GM12878 (cell line): ENCODE data around the gene CCDC134. TPM values are rescaled to one million over a fixed set of nuclear protein-coding genes. Genes with fewer than 3 reads are reported as not detected.

Experiments used
- ATAC-seq: fragments of 200-7000 bp; cut with Tn5 transposase; 3 replicates; pipeline ENCODE4 v1.9.1; 2020; ENCODE audit warnings: mild to moderate bottlenecking, moderate library complexity
- BruUV-seq: library from RNA; stranded (reverse); fragments of 400-500 nt; replicated peaks from 2 replicates; lab custom pipeline; 2021; lab: Mats Ljungman, UMichigan
- CTCF ChIA-PET: fragments of 300-600 bp; sonication (Branson Sonifier 250); formaldehyde crosslinking; extraction: SDS; loops from one replicate; lab custom pipeline; 2021; ENCODE audit warnings: inconsistent platforms; lab: Yijun Ruan, JAX
- POLR2A ChIA-PET: fragments of 350-600 bp; formaldehyde crosslinking; extraction: SDS; loops from one replicate; lab custom pipeline; 2021; ENCODE audit warnings: inconsistent platforms; lab: Charles Lee
- RAD21 ChIA-PET: fragments of 300-600 bp; sonication (Branson Sonifier 250); formaldehyde crosslinking; loops from one replicate; lab custom pipeline; 2023; ENCODE audit warnings: antibody characterized with exemption; ENCODE audit not compliant: unreplicated experiment; lab: Charles Lee
- SMC1A ChIA-PET: fragments of 300-600 bp; sonication (Branson Sonifier 250); formaldehyde crosslinking; loops from one replicate; lab custom pipeline; 2023; ENCODE audit not compliant: unreplicated experiment, uncharacterized antibody; lab: Charles Lee
- DNase-seq: peaks from one replicate; pipeline ENCODE4 v3.0.0-alpha.2; 2011; ENCODE audit warnings: low read depth, low spot score
- FAIRE-seq: peaks from 3 replicates; lab custom pipeline; 2011; peaks lifted over from hg19 to GRCh38; lab: Jason Lieb, UNC
- H2AFZ ChIP-seq: 2 replicates; pipeline ENCODE4 v1.6.0; 2011; ENCODE audit warnings: low read depth, low read length, control low read depth; ENCODE audit not compliant: control insufficient read depth
- H3K27ac ChIP-seq: 2 replicates; pipeline ENCODE4 v1.5.1; 2011; ENCODE audit warnings: control low read depth; ENCODE audit not compliant: control insufficient read depth, insufficient read depth
- H3K27me3 ChIP-seq, 2 experiments: replicated peaks in 1 of 2; 2 replicates each; pipeline versions ENCODE4 v1.6.0 to v1.6.1; 2011; ENCODE audit warnings: low read length in 1 of 2; ENCODE audit not compliant: control insufficient read depth in 2 of 2, insufficient read depth in 2 of 2
- H3K36me3 ChIP-seq, 2 experiments: 2 replicates each; pipeline ENCODE4 v1.5.1; 2011; ENCODE audit warnings: low read length in 1 of 2; ENCODE audit not compliant: control insufficient read depth in 2 of 2, insufficient read depth in 2 of 2
- H3K4me1 ChIP-seq: 2 replicates; pipeline ENCODE4 v1.6.1; 2011; ENCODE audit warnings: mild to moderate bottlenecking, low read length, moderate library complexity, mixed read lengths; ENCODE audit not compliant: control insufficient read depth, insufficient read depth
- H3K4me2 ChIP-seq: 2 replicates; pipeline ENCODE4 v1.6.0; 2011; ENCODE audit warnings: control low read depth; ENCODE audit not compliant: control insufficient read depth, insufficient read depth
- H3K4me3 ChIP-seq: fragments of 200-600 bp; sonication (generic); 2 replicates; pipeline ENCODE4 v1.5.1; 2016
- H3K79me2 ChIP-seq: 2 replicates; pipeline ENCODE4 v1.6.0; 2011; ENCODE audit warnings: low read length; ENCODE audit not compliant: control insufficient read depth, insufficient read depth
- H3K9ac ChIP-seq: 2 replicates; pipeline ENCODE4 v1.8.0; 2011; ENCODE audit warnings: low read length, control low read depth, mixed read lengths; ENCODE audit not compliant: control insufficient read depth, insufficient read depth
- H3K9me3 ChIP-seq: replicated peaks from 3 replicates; pipeline ENCODE4 v1.5.1; 2011; ENCODE audit warnings: mild to moderate bottlenecking, low read length; ENCODE audit not compliant: control insufficient read depth, insufficient read depth
- H4K20me1 ChIP-seq: 2 replicates; pipeline ENCODE4 v1.6.0; 2011; ENCODE audit not compliant: control insufficient read depth, insufficient read depth
- BCL11A ChIP-seq: IDR thresholded peaks from 2 replicates; pipeline ENCODE4 v1.6.1; 2011; ENCODE audit warnings: low read depth, low read length
- NBN ChIP-seq: fragments of 450-650 bp; IDR thresholded peaks from 2 replicates; pipeline ENCODE4 v1.6.1; 2016
- NFYA ChIP-seq: IDR thresholded peaks from 2 replicates; pipeline ENCODE4 v1.6.1; 2011; ENCODE audit warnings: low read depth, mild to moderate bottlenecking, low read length, improper control_type of control experiment, borderline replicate concordance
- NR2F1 ChIP-seq: fragments of 450-650 bp; conservative IDR thresholded peaks from 2 replicates; pipeline ENCODE4 v1.6.1; 2017; ENCODE audit warnings: mild to moderate bottlenecking
- POLR2A ChIP-seq: IDR thresholded peaks from 2 replicates; pipeline ENCODE4 v1.6.1; 2011; ENCODE audit warnings: low read depth, mild to moderate bottlenecking, low read length
- RB1 ChIP-seq: fragments of 450-650 bp; formaldehyde crosslinking; IDR thresholded peaks from 2 replicates; pipeline ENCODE4 v1.6.1; 2017; ENCODE audit warnings: mild to moderate bottlenecking, borderline replicate concordance
- RUNX3 ChIP-seq: IDR thresholded peaks from 2 replicates; pipeline ENCODE4 v1.6.1; 2012; ENCODE audit warnings: low read length, inconsistent platforms
- SIN3A ChIP-seq: IDR thresholded peaks from 2 replicates; pipeline ENCODE4 v1.6.1; 2012; ENCODE audit warnings: low read depth, low read length, improper control_type of control experiment
- ZNF207 ChIP-seq: fragments of 450-650 bp; IDR thresholded peaks from 2 replicates; pipeline ENCODE4 v1.6.1; 2014; ENCODE audit warnings: antibody characterized with exemption, mild to moderate bottlenecking, borderline replicate concordance
- ZNF622 ChIP-seq: fragments of 450-650 bp; IDR thresholded peaks from 2 replicates; pipeline ENCODE4 v1.6.1; 2017; ENCODE audit warnings: mild to moderate bottlenecking, inconsistent platforms
- WGBS: methylation state at CpG from one replicate; pipeline ENCODE4 v1.1.6; 2016; ENCODE audit warnings: low lambda C conversion rate; ENCODE audit not compliant: insufficient replicate concordance, insufficient coverage; ENCODE audit errors: missing lambda C conversion rate; 5-methylcytosine and 5-hydroxymethylcytosine counted together
- in situ Hi-C: fragments of 300-500 bp; cut with MboI; formaldehyde crosslinking; loops from 9 replicates; pipeline ENCODE4 v1.14.3; 2018; ENCODE audit warnings: mixed read lengths
- intact Hi-C: fragments of 100-400 bp; cut with micrococcal nuclease; formaldehyde crosslinking; loops from one replicate; pipeline ENCODE4 v1.14.2; 2022; ENCODE audit not compliant: unreplicated experiment
- polyA plus RNA-seq, 11 experiments: library from polyadenylated mRNA; depleted of rRNA in 4 of 11; unstranded in 6 of 11; stranded (reverse) in 5 of 11; fragments of >200 nt; fragmentation: Nextera tagmentation in 4 of 11; fragmentation: Illumina TruSeq in 1 of 11; extraction: Ambion mirVana in 4 of 11; extraction: Trizol in 1 of 11; gene quantifications; 1 replicate in 1 of 11; 2 replicates in 10 of 11; pipeline versions ENCODE4 v1.2.1 to v1.2.3, GENCODE V29; 2011 to 2016; ENCODE audit warnings: inconsistent platforms in 2 of 11, missing spikeins in 2 of 11, low read depth in 1 of 11
- total RNA-seq, 4 experiments: library from RNA; depleted of rRNA in 3 of 4; stranded (reverse); fragments of >200 nt in 3 of 4; fragmentation: Illumina TruSeq in 1 of 4; extraction: Trizol in 1 of 4; gene quantifications; 2 replicates each; pipeline versions ENCODE4 v1.2.1 to v1.2.3, GENCODE V29; 2013 to 2021
- TF ChIP-seq, protein P1 (sequence below): fragments of 450-650 bp; conservative IDR thresholded peaks from 2 replicates; pipeline ENCODE4 v1.6.1; 2017; ENCODE audit warnings: mild to moderate bottlenecking, moderate library complexity
- TF ChIP-seq, protein P2 (sequence below): IDR thresholded peaks from 2 replicates; pipeline ENCODE4 v1.6.1; 2011; ENCODE audit warnings: low read depth, low read length, improper control_type of control experiment, borderline replicate concordance
- TF ChIP-seq, protein P3 (sequence below): IDR thresholded peaks from 2 replicates; pipeline ENCODE4 v1.6.1; 2012; ENCODE audit warnings: low read depth, low read length, improper control_type of control experiment

Gene CCDC134
- total and polyA plus RNA-seq, 10 of the 15 experiments (the other 5 are each of a cell fraction or from before 2014, with no cell fraction given), result 0.35 to 19.3 (median 11.8) TPM

DNA sequence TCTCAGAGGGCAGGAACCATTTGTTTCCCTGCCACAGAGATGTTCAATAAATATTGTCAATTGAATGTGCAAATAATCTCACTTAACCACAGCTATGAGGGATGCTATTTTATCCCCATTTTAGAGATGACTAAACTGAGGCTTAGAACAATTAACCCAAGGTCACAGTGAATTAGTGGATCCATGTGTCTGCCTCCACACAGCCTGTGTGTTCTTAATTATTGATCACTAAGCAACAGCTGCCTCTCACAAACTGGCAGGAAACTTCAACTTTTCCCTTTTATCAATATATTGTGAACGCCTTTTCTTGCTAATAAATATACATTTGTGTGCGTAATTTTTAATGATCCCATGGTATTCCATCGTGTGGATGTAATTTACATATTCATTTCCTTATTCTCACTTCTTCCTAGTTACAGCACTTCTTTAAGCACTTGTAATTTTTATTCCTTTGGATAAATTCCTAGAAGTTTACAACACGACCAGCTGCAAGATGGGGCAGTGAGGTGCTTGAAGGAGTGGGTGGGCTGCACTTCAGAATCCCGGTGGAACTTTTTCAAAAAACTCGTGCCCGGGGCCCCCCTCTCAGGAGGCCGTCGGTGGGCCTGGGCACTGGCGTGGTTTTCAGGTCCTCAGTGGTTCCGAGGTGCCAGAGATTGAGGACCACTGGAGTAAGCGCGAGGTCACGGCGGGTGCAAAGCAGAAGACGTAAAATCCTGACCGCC is 31.5 kb downstream of the CCDC134 start (continued):
- TF ChIP-seq, protein P1, sequence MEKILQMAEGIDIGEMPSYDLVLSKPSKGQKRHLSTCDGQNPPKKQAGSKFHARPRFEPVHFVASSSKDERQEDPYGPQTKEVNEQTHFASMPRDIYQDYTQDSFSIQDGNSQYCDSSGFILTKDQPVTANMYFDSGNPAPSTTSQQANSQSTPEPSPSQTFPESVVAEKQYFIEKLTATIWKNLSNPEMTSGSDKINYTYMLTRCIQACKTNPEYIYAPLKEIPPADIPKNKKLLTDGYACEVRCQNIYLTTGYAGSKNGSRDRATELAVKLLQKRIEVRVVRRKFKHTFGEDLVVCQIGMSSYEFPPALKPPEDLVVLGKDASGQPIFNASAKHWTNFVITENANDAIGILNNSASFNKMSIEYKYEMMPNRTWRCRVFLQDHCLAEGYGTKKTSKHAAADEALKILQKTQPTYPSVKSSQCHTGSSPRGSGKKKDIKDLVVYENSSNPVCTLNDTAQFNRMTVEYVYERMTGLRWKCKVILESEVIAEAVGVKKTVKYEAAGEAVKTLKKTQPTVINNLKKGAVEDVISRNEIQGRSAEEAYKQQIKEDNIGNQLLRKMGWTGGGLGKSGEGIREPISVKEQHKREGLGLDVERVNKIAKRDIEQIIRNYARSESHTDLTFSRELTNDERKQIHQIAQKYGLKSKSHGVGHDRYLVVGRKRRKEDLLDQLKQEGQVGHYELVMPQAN, result peak; percentile 59; the same call in 1 of the 2 replicates
- TF ChIP-seq SIN3A, result no peak

DNA sequence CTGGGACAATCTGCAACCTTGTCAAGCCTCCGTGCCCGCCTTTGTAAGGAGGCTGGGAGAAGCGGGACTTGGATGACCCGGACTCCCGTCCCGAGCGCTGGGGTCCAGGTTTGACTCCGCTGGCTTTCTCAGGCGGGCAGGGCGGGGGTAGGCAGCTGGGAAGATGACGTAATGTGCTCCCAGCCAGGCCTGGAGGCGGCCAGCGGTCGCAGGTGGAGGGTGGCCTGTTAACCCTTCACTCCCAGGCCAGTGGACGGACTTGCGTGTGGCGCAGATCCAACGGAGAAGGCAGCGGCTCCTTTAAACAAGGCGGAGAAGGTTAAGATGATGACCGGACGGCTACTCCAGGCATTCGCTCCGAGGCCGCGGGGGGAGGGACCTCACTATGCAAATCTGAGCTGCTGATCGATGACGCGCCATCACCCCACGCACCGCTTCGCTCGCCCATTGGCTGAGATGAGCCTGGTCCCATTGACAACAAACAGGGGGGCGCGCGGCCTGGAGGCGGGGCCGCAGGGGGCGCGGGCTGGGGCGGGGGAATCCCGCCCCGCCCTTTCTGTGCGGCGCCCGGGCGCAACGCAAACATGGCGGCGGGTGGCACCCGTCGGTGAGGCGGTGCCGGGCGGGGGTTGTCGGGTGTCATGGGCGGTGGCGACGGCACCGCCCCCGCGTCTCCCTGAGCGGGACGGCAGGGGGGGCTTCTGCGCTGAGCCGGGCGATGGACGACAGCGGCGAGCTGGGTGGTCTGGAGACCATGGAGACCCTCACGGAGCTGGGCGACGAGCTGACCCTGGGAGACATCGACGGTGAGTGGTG is 32.3 kb downstream of the CCDC134 start, which contains the start of gene SREBF2:
SREBF2 (plus strand) TSS at position 553 of the 816 bp plus-strand sequence; CDS start at position 719, 166 bp downstream.
- Histone ChIP-seq H3K27me3 (no peaks in the 10 kb centered on the region), H3K4me1 (peaks cover 12% of the 10 kb centered on the region), H2AFZ (peak within 1 kb of the TSS; percentile 23), H3K79me2 (peaks cover 58% of the 10 kb centered on the region), H4K20me1 (no peaks in the 10 kb centered on the region), H3K4me2 (peak within 1 kb of the TSS; percentile 88), H3K36me3 (peaks cover 2 to 14% of the 10 kb centered on the region in 2 experiments; a peak in 3 of 4 replicates), H3K4me3 (peak within 1 kb of the TSS; percentile 92), H3K9ac (peak within 1 kb of the TSS; percentile 88), H3K27ac (peak within 1 kb of the TSS; percentile 95), H3K9me3 (no peaks in the 10 kb centered on the region; the same call in 2 of the 3 replicates)
- ChIA-PET CTCF (interaction anchor here (0.6 to 5.2 kb wide), 11 partner anchors 9 to 135 kb away, joined by 3 to 51 read pairs (median 7); no protein-coding TSS in a partner anchor), RAD21 (interaction anchor here (0.6 to 11.0 kb wide), 18 partner anchors 11 to 136 kb away, joined by 3 to 84 read pairs (median 4); partner anchors contain the start of genes CCDC134 and TNFRSF13C), POLR2A (interaction anchor here (0.5 to 7.8 kb wide), 20 partner anchors 10 to 364 kb away, joined by 3 to 72 read pairs (median 4); partner anchors contain the start of genes ACO2, CCDC134, CENPM and PHF5A), SMC1A (interaction anchor here (0.7 to 6.2 kb wide), 15 partner anchors 12 to 136 kb away, joined by 3 to 62 read pairs (median 8); partner anchors contain the start of gene CCDC134)
- ATAC-seq, result peak; percentile 92
- FAIRE-seq, result peak; percentile 85
- peak; percentile 99 for DNase-seq
- 1% methylated on average over 45 of the region's 75 CpGs for WGBS
- BruUV-seq, result no TSS peak
- in situ Hi-C loops, result loop anchor here (5.0 kb wide), 1 partner anchor 115 kb away; the partner anchor contains the start of gene CENPM
- intact Hi-C loops, result loop anchor here (1.0 to 5.0 kb wide), 4 partner anchors 30 to 606 kb away; no protein-coding TSS in a partner anchor
- TF ChIP-seq NR2F1 (peak; percentile 87), ZNF207 (peak; percentile 59; the same call in 1 of the 2 replicates), ZNF622 (no peak), NBN (peak; percentile 89; the same call in 1 of the 2 replicates), RUNX3 (peak; percentile 60), NFYA (no peak), POLR2A (peak; percentile 94), BCL11A (no peak), RB1 (no peak; the same call in 1 of the 2 replicates)
- TF ChIP-seq, protein P2, sequence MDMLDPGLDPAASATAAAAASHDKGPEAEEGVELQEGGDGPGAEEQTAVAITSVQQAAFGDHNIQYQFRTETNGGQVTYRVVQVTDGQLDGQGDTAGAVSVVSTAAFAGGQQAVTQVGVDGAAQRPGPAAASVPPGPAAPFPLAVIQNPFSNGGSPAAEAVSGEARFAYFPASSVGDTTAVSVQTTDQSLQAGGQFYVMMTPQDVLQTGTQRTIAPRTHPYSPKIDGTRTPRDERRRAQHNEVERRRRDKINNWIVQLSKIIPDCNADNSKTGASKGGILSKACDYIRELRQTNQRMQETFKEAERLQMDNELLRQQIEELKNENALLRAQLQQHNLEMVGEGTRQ, result no peak
- TF ChIP-seq, protein P3, sequence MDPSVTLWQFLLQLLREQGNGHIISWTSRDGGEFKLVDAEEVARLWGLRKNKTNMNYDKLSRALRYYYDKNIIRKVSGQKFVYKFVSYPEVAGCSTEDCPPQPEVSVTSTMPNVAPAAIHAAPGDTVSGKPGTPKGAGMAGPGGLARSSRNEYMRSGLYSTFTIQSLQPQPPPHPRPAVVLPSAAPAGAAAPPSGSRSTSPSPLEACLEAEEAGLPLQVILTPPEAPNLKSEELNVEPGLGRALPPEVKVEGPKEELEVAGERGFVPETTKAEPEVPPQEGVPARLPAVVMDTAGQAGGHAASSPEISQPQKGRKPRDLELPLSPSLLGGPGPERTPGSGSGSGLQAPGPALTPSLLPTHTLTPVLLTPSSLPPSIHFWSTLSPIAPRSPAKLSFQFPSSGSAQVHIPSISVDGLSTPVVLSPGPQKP, result no peak; the same call in 1 of the 2 replicates
